PC-3 (cell line): ENCODE data around the gene GNB3. TPM values are rescaled to one million over a fixed set of nuclear protein-coding genes. Genes with fewer than 3 reads are reported as not detected.

ENCODE experiments used
- ATAC-seq: fragments of 200-7000 bp; cut with Tn5 transposase; 2 replicates; pipeline ENCODE4 v1.9.1; 2020; ENCODE audit warnings: mild to moderate bottlenecking, moderate library complexity
- BruUV-seq: library from RNA; stranded (reverse); fragments of 400-500 nt; replicated peaks from 2 replicates; lab custom pipeline; 2021; lab: Mats Ljungman, UMichigan
- CTCF ChIA-PET: fragments of 300-600 bp; sonication (Branson Sonifier 250); formaldehyde crosslinking; loops from one replicate; lab custom pipeline; 2022; ENCODE audit warnings: antibody characterized with exemption; lab: Charles Lee
- POLR2A ChIA-PET: fragments of 300-600 bp; sonication (Branson Sonifier 250); formaldehyde crosslinking; loops from one replicate; lab custom pipeline; 2022; ENCODE audit warnings: antibody characterized with exemption; ENCODE audit not compliant: unreplicated experiment; lab: Charles Lee
- DNase-seq: peaks from one replicate; pipeline ENCODE4 v3.0.0-alpha.2; 2015
- H2AFZ ChIP-seq: fragments of 300-600 bp; sonication (generic); 2 replicates; pipeline ENCODE4 v1.6.0; 2016; ENCODE audit warnings: antibody characterized with exemption, low read length
- H3F3A ChIP-seq: fragments of 300-600 bp; sonication (generic); one replicate; pipeline ENCODE4 v1.6.0; 2017; ENCODE audit warnings: antibody characterized with exemption, low read length, control low read depth, mild to moderate bottlenecking; ENCODE audit not compliant: unreplicated experiment
- H3K27ac ChIP-seq: fragments of 300-600 bp; sonication (generic); 2 replicates; pipeline ENCODE4 v1.5.1; 2016; ENCODE audit warnings: mild to moderate bottlenecking, low read length
- H3K27me3 ChIP-seq: fragments of 300-600 bp; sonication (generic); 2 replicates; pipeline ENCODE4 v1.6.1; 2016; ENCODE audit warnings: low read length, mixed read lengths
- H3K36me3 ChIP-seq: fragments of 300-600 bp; sonication (generic); 2 replicates; pipeline ENCODE4 v1.6.1; 2016; ENCODE audit warnings: low read depth, mixed run types, low read length, mixed read lengths
- H3K4me1 ChIP-seq: fragments of 300-600 bp; sonication (generic); 2 replicates; pipeline ENCODE4 v1.5.1; 2016; ENCODE audit warnings: low read length; ENCODE audit not compliant: insufficient read depth
- H3K4me2 ChIP-seq: fragments of 300-600 bp; sonication (generic); 2 replicates; pipeline ENCODE4 v1.6.0; 2016; ENCODE audit warnings: low read length
- H3K4me3 ChIP-seq: fragments of 300-600 bp; sonication (generic); 2 replicates; pipeline ENCODE4 v1.5.1; 2016; ENCODE audit warnings: mild to moderate bottlenecking, low read length, mixed read lengths
- H3K79me2 ChIP-seq: fragments of 300-600 bp; sonication (generic); 2 replicates; pipeline ENCODE4 v1.6.1; 2017; ENCODE audit warnings: low read length, mixed read lengths
- H3K9ac ChIP-seq: fragments of 300-600 bp; sonication (generic); 2 replicates; pipeline ENCODE4 v1.6.0; 2016; ENCODE audit warnings: mild to moderate bottlenecking, low read length
- H3K9me2 ChIP-seq: fragments of 300-600 bp; sonication (generic); replicated peaks from 2 replicates; pipeline ENCODE4 v1.6.1; 2016; ENCODE audit warnings: mixed run types, low read length, mixed read lengths
- H3K9me3 ChIP-seq: fragments of 300-600 bp; sonication (generic); 2 replicates; pipeline ENCODE4 v1.6.1; 2016; ENCODE audit warnings: low read length, mixed read lengths
- H4K20me1 ChIP-seq: fragments of 300-600 bp; sonication (generic); 2 replicates; pipeline ENCODE4 v1.6.1; 2016; ENCODE audit warnings: low read length, mixed read lengths
- CTCF ChIP-seq: fragments of 300-600 bp; sonication (generic); conservative IDR thresholded peaks from 2 replicates; pipeline ENCODE4 v1.5.1; 2017; ENCODE audit warnings: antibody characterized with exemption, low read depth, mild to moderate bottlenecking, low read length
- EZH2 ChIP-seq: fragments of 300-600 bp; sonication (generic); IDR thresholded peaks from one replicate; pipeline ENCODE4 v1.6.1; 2017; ENCODE audit warnings: antibody characterized with exemption, mild to moderate bottlenecking, low read length; ENCODE audit not compliant: unreplicated experiment
- EZH2phosphoT487 ChIP-seq: fragments of 300-600 bp; sonication (generic); IDR thresholded peaks from 2 replicates; pipeline ENCODE4 v1.6.1; 2018; ENCODE audit warnings: mild to moderate bottlenecking, antibody characterized with exemption, low read length, borderline replicate concordance
- intact Hi-C: fragments of 100-400 bp; cut with micrococcal nuclease; formaldehyde crosslinking; loops from 2 replicates; pipeline ENCODE4 v1.9.0; 2023
- total RNA-seq: library from RNA; depleted of rRNA; stranded (reverse); fragments of >200 nt; gene quantifications from 2 replicates; pipeline ENCODE4 v1.2.3, GENCODE V29; 2014

The GNB3 gene
- total RNA-seq, 1 experiment from 2014 or later = not detected

- DNase-seq (no peak), ATAC-seq (no peak)
- 0 out of 2 replicates have a peak overlapping the region, but pooled peaks have one; percentile 34 for H2AFZ ChIP-seq
- no TSS peak for BruUV-seq
- H3K27me3 ChIP-seq = no peaks in the 10 kb centered on the region
- no peaks in the 10 kb centered on the region for H3K4me1 ChIP-seq
- TF ChIP-seq EZH2 (no peak), CTCF (no peak), EZH2phosphoT487 (no peak)
- H3K4me2 ChIP-seq = no peak overlapping the region
- H3F3A ChIP-seq = no peaks in the 10 kb centered on the region
- H3K9ac ChIP-seq = no peak overlapping the region
- ChIA-PET POLR2A (no interaction called here), CTCF (no interaction called here)
- H3K9me3 ChIP-seq = no peaks in the 10 kb centered on the region
- intact Hi-C loops = no loop called here
- H3K27ac ChIP-seq = no peak overlapping the region
- no peaks in the 10 kb centered on the region for H3K9me2 ChIP-seq
- H4K20me1 ChIP-seq = no peaks in the 10 kb centered on the region
- no peaks in the 10 kb centered on the region for H3K79me2 ChIP-seq
- no peak overlapping the region for H3K4me3 ChIP-seq
- H3K36me3 ChIP-seq = no peaks in the 10 kb centered on the region
Measured at GRCh38 chr12:6792522-6793201, 48.1 kb upstream of the GNB3 start.

- Histone ChIP-seq H3K79me2 (no peaks in the 10 kb centered on the region), H3K4me2 (no peak overlapping the region), H2AFZ (no peak overlapping the region), H3K27ac (no peak overlapping the region), H3K4me3 (no peak overlapping the region), H3K9me2 (no peaks in the 10 kb centered on the region), H3K4me1 (no peaks in the 10 kb centered on the region), H3F3A (no peaks in the 10 kb centered on the region), H3K36me3 (no peaks in the 10 kb centered on the region), H3K9me3 (no peaks in the 10 kb centered on the region), H4K20me1 (no peaks in the 10 kb centered on the region), H3K27me3 (no peaks in the 10 kb centered on the region), H3K9ac (no peak overlapping the region)
- DNase-seq (no peak), ATAC-seq (no peak)
- no TSS peak for BruUV-seq
- ChIA-PET CTCF (no interaction called here), POLR2A (no interaction called here)
- intact Hi-C loops = no loop called here
- no peak for TF ChIP-seq CTCF
- no peak for TF ChIP-seq EZH2phosphoT487
- no peak for TF ChIP-seq EZH2
Measured at GRCh38 chr12:6795088-6795487, 45.6 kb upstream of the GNB3 start.

GRCh38 chr12:6796576-6796975, 44.1 kb upstream of the GNB3 start:
- no peak for ATAC-seq
- no TSS peak for BruUV-seq
- Histone ChIP-seq H3K9ac (no peak overlapping the region), H3K27ac (no peak overlapping the region), H3K4me3 (no peak overlapping the region), H3K27me3 (no peaks in the 10 kb centered on the region), H3K4me1 (no peaks in the 10 kb centered on the region), H2AFZ (no peak overlapping the region), H3K79me2 (no peaks in the 10 kb centered on the region), H4K20me1 (no peaks in the 10 kb centered on the region), H3K9me2 (no peaks in the 10 kb centered on the region), H3K36me3 (no peaks in the 10 kb centered on the region), H3K9me3 (no peaks in the 10 kb centered on the region), H3F3A (no peaks in the 10 kb centered on the region), H3K4me2 (no peak overlapping the region)
- POLR2A ChIA-PET = no interaction called here
- no peak for DNase-seq
- intact Hi-C loops = no loop called here
- CTCF ChIA-PET = no interaction called here
- TF ChIP-seq CTCF (no peak), EZH2phosphoT487 (no peak), EZH2 (no peak)
